Nephron progenitor cell (in vitro differentiated cells): ENCODE results near the gene TRIM63.

Experiments
- DNase-seq: peaks from one replicate; pipeline ENCODE4 v3.0.0; 2021
- H3K27ac Mint-ChIP-seq: 2 replicates; pipeline ENCODE4 v1.8.0; 2021; ENCODE audit warnings: mild to moderate bottlenecking, moderate library complexity, mixed read lengths
- H3K27me3 Mint-ChIP-seq: 2 replicates; pipeline ENCODE4 v1.8.0; 2021; ENCODE audit warnings: mild to moderate bottlenecking, low read depth, mixed read lengths; ENCODE audit not compliant: poor library complexity
- H3K36me3 Mint-ChIP-seq: 2 replicates; pipeline ENCODE4 v1.8.0; 2021; ENCODE audit warnings: low read depth, mixed read lengths
- H3K4me1 Mint-ChIP-seq: 2 replicates; pipeline ENCODE4 v1.8.0; 2021; ENCODE audit warnings: mixed read lengths
- H3K4me3 Mint-ChIP-seq: 2 replicates; pipeline ENCODE4 v1.8.0; 2021; ENCODE audit warnings: mild to moderate bottlenecking, moderate library complexity, mixed read lengths
- H3K9me3 Mint-ChIP-seq: 2 replicates; pipeline ENCODE4 v1.8.0; 2021; ENCODE audit warnings: mild to moderate bottlenecking, moderate library complexity, mixed read lengths
- CTCF ChIP-seq: fragments of 200-600 bp; sonication (generic); IDR thresholded peaks from 2 replicates; pipeline ENCODE4 v1.5.0; 2021; ENCODE audit warnings: antibody characterized with exemption

Gene TRIM63

GRCh38 chr1:26055041-26055440 is 12.4 kb downstream of the TRIM63 start:
- no peak for TF ChIP-seq CTCF
- H3K4me1 Mint-ChIP-seq = peaks cover 29% of the 10 kb centered on the region
- H3K36me3 Mint-ChIP-seq = no peaks in the 10 kb centered on the region
- no peak overlapping the region for H3K4me3 Mint-ChIP-seq
- DNase-seq = no peak
- no peak overlapping the region for H3K27ac Mint-ChIP-seq
- no peaks in the 10 kb centered on the region for H3K9me3 Mint-ChIP-seq
- peaks cover 60% of the 10 kb centered on the region for H3K27me3 Mint-ChIP-seq

- Mint-ChIP-seq H3K27me3 (peaks cover 68% of the 10 kb centered on the region), H3K4me1 (peaks cover 24% of the 10 kb centered on the region)
- DNase-seq = peak; percentile 54
Observed at GRCh38 chr1:26053718-26054560, 13.5 kb downstream of the TRIM63 start.

GRCh38 chr1:26050248-26050640 is 17.2 kb downstream of the TRIM63 start:
- Mint-ChIP-seq H3K36me3 (no peaks in the 10 kb centered on the region), H3K9me3 (no peaks in the 10 kb centered on the region), H3K27ac (no peak overlapping the region), H3K27me3 (peaks cover 87% of the 10 kb centered on the region), H3K4me1 (peaks cover 25% of the 10 kb centered on the region), H3K4me3 (peak overlapping the region; percentile 6)
- TF ChIP-seq CTCF = no peak
- DNase-seq = no peak

More at GRCh38 chr1:26053718-26054560, 13.5 kb downstream of the TRIM63 start:
- H3K4me3 Mint-ChIP-seq = no peak overlapping the region
- no peak for TF ChIP-seq CTCF
- H3K27ac Mint-ChIP-seq = no peak overlapping the region
- H3K9me3 Mint-ChIP-seq = no peaks in the 10 kb centered on the region
- no peaks in the 10 kb centered on the region for H3K36me3 Mint-ChIP-seq

GRCh38 chr1:26049531-26050247 is 17.7 kb downstream of the TRIM63 start:
- DNase-seq = no peak
- H3K27me3 Mint-ChIP-seq = peaks cover 91% of the 10 kb centered on the region
- H3K9me3 Mint-ChIP-seq = no peaks in the 10 kb centered on the region
- H3K36me3 Mint-ChIP-seq = no peaks in the 10 kb centered on the region
- H3K4me3 Mint-ChIP-seq = peak overlapping the region; percentile 6
- peaks cover 30% of the 10 kb centered on the region for H3K4me1 Mint-ChIP-seq
- TF ChIP-seq CTCF = no peak
- no peak overlapping the region for H3K27ac Mint-ChIP-seq

GRCh38 chr1:26047278-26047874 is 20.1 kb downstream of the TRIM63 start:
- Mint-ChIP-seq H3K27ac (no peak overlapping the region), H3K9me3 (no peaks in the 10 kb centered on the region), H3K36me3 (no peaks in the 10 kb centered on the region), H3K4me3 (peak overlapping the region; percentile 38), H3K4me1 (peaks cover 19% of the 10 kb centered on the region), H3K27me3 (peaks cover 98% of the 10 kb centered on the region)
- TF ChIP-seq CTCF = no peak
- DNase-seq = no peak
